ENCODE measurements around the gene LRMDA.

DNA sequence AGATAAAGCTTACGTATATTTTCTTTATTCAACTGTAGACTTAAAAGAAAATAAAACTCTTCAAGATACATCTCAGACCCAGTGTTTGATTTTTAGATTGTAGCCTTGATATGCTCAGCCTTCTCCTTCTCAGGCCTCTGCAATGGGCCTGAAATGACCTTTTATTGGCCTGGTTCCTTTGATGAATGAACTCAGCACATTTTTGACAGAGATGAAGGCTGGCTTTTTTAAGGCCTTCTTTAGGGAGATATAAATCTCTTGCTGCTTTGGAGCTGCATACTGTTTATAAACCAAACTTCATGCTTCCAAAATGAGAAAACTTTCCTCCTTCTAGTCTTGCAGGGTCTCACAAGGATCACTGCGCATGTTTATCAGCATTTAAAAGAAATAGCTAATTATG is 1049.8 kb downstream of the LRMDA start:
- TF ChIP-seq EZH2 (IDR thresholded peaks at IDR 0.05; ENCODE audit: borderline replicate concordance, low read depth, low read length, poor library complexity, severe bottlenecking), result no peak
- TF ChIP-seq, protein P1, sequence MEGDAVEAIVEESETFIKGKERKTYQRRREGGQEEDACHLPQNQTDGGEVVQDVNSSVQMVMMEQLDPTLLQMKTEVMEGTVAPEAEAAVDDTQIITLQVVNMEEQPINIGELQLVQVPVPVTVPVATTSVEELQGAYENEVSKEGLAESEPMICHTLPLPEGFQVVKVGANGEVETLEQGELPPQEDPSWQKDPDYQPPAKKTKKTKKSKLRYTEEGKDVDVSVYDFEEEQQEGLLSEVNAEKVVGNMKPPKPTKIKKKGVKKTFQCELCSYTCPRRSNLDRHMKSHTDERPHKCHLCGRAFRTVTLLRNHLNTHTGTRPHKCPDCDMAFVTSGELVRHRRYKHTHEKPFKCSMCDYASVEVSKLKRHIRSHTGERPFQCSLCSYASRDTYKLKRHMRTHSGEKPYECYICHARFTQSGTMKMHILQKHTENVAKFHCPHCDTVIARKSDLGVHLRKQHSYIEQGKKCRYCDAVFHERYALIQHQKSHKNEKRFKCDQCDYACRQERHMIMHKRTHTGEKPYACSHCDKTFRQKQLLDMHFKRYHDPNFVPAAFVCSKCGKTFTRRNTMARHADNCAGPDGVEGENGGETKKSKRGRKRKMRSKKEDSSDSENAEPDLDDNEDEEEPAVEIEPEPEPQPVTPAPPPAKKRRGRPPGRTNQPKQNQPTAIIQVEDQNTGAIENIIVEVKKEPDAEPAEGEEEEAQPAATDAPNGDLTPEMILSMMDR (conservative IDR thresholded peaks at IDR 0.05; ENCODE audit: low read depth, low read length), result no peak
